ENCODE data around the gene SLC19A1. TPM values are rescaled to one million over a fixed set of nuclear protein-coding genes. Genes with fewer than 3 reads are reported as not detected.
A peak's percentile ranks its signal among the peaks of the same experiment; 100 is the strongest.

SLC19A1 gene
- total RNA-seq, 5 donors from 2014 or later (not counting 1 experiment from before 2014, with no cell fraction given) = 10.4 to 19.2 (median 16.4) TPM

- POLR2A ChIA-PET = no interaction called here
- WGBS (ENCODE audit: insufficient coverage) = 90% methylated on average over 11 of the region's 11 CpGs
- Mint-ChIP-seq H3K27ac (no peak overlapping the region), H3K4me3 (peak overlapping the region; percentile 49 to 73 (median 59)), H3K9me3 (no peaks in the 10 kb centered on the region), H3K4me1 (peaks cover 4 to 17% (median 16%) of the 10 kb centered on the region in 3 donors), H3K36me3 (no peaks in the 10 kb centered on the region), H3K27me3 (no peaks in the 10 kb centered on the region)
- no peak for ATAC-seq (replicated peaks in 1 of 4)
- Histone ChIP-seq H3K4me1 (ENCODE audit: control insufficient read depth in 1 of 2, extremely low read depth in 1 of 2, insufficient read depth in 2 of 2, low read length in 2 of 2) (peaks cover 13 to 24% of the 10 kb centered on the region in 2 experiments), H3K36me3 (ENCODE audit: control insufficient read depth in 2 of 2, extremely low read depth in 1 of 2, insufficient read depth in 1 of 2, low read length in 1 of 2) (no peaks in the 10 kb centered on the region), H3K4me3 (ENCODE audit: control insufficient read depth in 1 of 2, extremely low read depth in 1 of 2, low read length in 1 of 2) (peak overlapping the region in 1 of 2 donors; percentile 46), H3K27me3 (replicated peaks in 1 of 2; ENCODE audit: control insufficient read depth in 2 of 2, extremely low read depth in 1 of 2, insufficient read depth in 2 of 2, low read length in 1 of 2) (no peaks in the 10 kb centered on the region), H3K27ac (ENCODE audit: low read length) (no peak overlapping the region), H3K9me3 (no peaks in the 10 kb centered on the region)
- CTCF ChIA-PET = no interaction called here
- DNase-seq = no peak
These were observed 1.1 kb upstream of the SLC19A1 start for GRCh38 chr21:45543371-45543709.

- 11% methylated on average over 45 of the region's 55 CpGs for WGBS (ENCODE audit: insufficient coverage)
- peak overlapping the region; percentile 38 to 46 for H3K4me3 ChIP-seq (ENCODE audit: control insufficient read depth in 1 of 2, extremely low read depth in 1 of 2, low read length in 1 of 2)
- H3K4me3 Mint-ChIP-seq = peak overlapping the region; percentile 49 to 73 (median 59)
- CTCF ChIA-PET = no interaction called here
- H3K9me3 ChIP-seq = no peaks in the 10 kb centered on the region
- H3K36me3 Mint-ChIP-seq = no peaks in the 10 kb centered on the region
- H3K27me3 Mint-ChIP-seq = no peaks in the 10 kb centered on the region
- no peaks in the 10 kb centered on the region for H3K27me3 ChIP-seq (replicated peaks in 1 of 2; ENCODE audit: control insufficient read depth in 2 of 2, extremely low read depth in 1 of 2, insufficient read depth in 2 of 2, low read length in 1 of 2)
- DNase-seq (peak in 6 of 35 experiments; percentile 3 to 34 (median 18)), ATAC-seq (replicated peaks in 1 of 4) (peak in 3 of 4 experiments; percentile 1 to 8 (median 2))
- no peaks in the 10 kb centered on the region for H3K9me3 Mint-ChIP-seq
- no peak overlapping the region for H3K27ac Mint-ChIP-seq
- H3K36me3 ChIP-seq (ENCODE audit: control insufficient read depth in 2 of 2, extremely low read depth in 1 of 2, insufficient read depth in 1 of 2, low read length in 1 of 2) = no peaks in the 10 kb centered on the region
- H3K27ac ChIP-seq (ENCODE audit: low read length) = no peak overlapping the region
- POLR2A ChIA-PET = no interaction called here
- peaks cover 4 to 16% (median 16%) of the 10 kb centered on the region in 3 donors for H3K4me1 Mint-ChIP-seq
- peaks cover 13 to 24% of the 10 kb centered on the region in 2 experiments for H3K4me1 ChIP-seq (ENCODE audit: control insufficient read depth in 1 of 2, extremely low read depth in 1 of 2, insufficient read depth in 2 of 2, low read length in 2 of 2)
These were observed 579 bp upstream of the SLC19A1 start for GRCh38 chr21:45542667-45543370.

DNA sequence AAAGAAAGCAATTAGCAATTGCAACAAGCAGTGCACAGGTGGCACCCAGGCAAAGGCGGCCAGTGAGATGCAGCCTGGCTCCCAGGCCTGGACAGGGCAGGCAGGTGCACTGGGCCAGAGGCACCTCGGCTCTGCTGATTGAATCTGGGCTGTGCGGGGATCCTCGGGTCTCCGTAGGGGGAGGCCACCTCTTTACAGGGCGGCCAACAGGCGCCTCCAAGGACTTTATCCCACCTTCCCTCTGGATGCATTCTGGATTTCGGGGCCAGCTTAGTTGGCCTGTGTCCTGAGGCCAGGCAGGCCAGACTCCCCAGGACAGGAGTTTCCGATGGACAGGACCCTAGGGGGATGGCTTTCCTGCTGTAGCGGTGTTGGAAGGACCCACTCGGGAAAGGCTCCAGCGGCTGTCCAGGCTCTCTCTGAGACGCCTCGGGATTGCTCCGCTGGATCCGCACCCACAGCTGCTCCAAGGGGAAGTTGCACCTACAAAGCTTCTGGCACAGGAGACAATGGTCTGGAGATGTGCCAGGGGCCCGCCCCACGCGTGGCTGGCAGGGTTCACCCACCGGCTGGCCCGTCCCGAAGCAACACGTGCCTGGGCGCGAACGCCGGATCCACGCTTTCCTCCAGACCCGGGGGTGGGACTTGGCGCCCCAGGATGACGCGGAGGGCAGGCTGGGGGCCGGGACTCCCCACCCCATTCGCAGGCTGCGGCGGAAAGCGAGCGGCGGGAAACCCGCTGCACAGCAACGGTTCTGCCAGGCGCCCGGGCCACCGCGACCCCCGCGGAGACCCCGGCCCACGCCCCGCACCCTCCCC, 810 bp downstream of the SLC19A1 start:
- H3K27ac ChIP-seq (ENCODE audit: low read length) = peak overlapping the region; percentile 38

GRCh38 chr21:45540601-45540970, 1.7 kb downstream of the SLC19A1 start:
- H3K4me3 Mint-ChIP-seq = peak overlapping the region; percentile 66 to 81 (median 77)
- no peaks in the 10 kb centered on the region for H3K9me3 Mint-ChIP-seq
- Histone ChIP-seq H3K27me3 (replicated peaks in 1 of 2; ENCODE audit: control insufficient read depth in 2 of 2, extremely low read depth in 1 of 2, insufficient read depth in 2 of 2, low read length in 1 of 2) (no peaks in the 10 kb centered on the region), H3K27ac (ENCODE audit: low read length) (no peak overlapping the region), H3K4me1 (ENCODE audit: control insufficient read depth in 1 of 2, extremely low read depth in 1 of 2, insufficient read depth in 2 of 2, low read length in 2 of 2) (peaks cover 13 to 24% of the 10 kb centered on the region in 2 experiments), H3K36me3 (ENCODE audit: control insufficient read depth in 2 of 2, extremely low read depth in 1 of 2, insufficient read depth in 1 of 2, low read length in 1 of 2) (no peaks in the 10 kb centered on the region), H3K4me3 (ENCODE audit: control insufficient read depth in 1 of 2, extremely low read depth in 1 of 2, low read length in 1 of 2) (no peak overlapping the region), H3K9me3 (no peaks in the 10 kb centered on the region)
- H3K36me3 Mint-ChIP-seq = peaks cover 3% of the 10 kb centered on the region
- no peak for ATAC-seq (replicated peaks in 1 of 4)
- DNase-seq = peak in 2 of 35 experiments; percentile 2 to 4
- POLR2A ChIA-PET = no interaction called here
- H3K27me3 Mint-ChIP-seq = no peaks in the 10 kb centered on the region
- CTCF ChIA-PET = no interaction called here
- peaks cover 4 to 16% (median 16%) of the 10 kb centered on the region in 3 donors for H3K4me1 Mint-ChIP-seq
- 82% methylated on average over 6 of the region's 10 CpGs for WGBS (ENCODE audit: insufficient coverage)
- H3K27ac Mint-ChIP-seq = peak overlapping the region; percentile 61 to 73

More for the DNA sequence above, 810 bp downstream of the SLC19A1 start:
- Histone ChIP-seq H3K4me1 (ENCODE audit: control insufficient read depth in 1 of 2, extremely low read depth in 1 of 2, insufficient read depth in 2 of 2, low read length in 2 of 2) (peaks cover 13 to 24% of the 10 kb centered on the region in 2 experiments), H3K4me3 (ENCODE audit: control insufficient read depth in 1 of 2, extremely low read depth in 1 of 2, low read length in 1 of 2) (peak overlapping the region; percentile 44 to 75), H3K36me3 (ENCODE audit: control insufficient read depth in 2 of 2, extremely low read depth in 1 of 2, insufficient read depth in 1 of 2, low read length in 1 of 2) (no peaks in the 10 kb centered on the region), H3K9me3 (no peaks in the 10 kb centered on the region), H3K27me3 (replicated peaks in 1 of 2; ENCODE audit: control insufficient read depth in 2 of 2, extremely low read depth in 1 of 2, insufficient read depth in 2 of 2, low read length in 1 of 2) (no peaks in the 10 kb centered on the region)
- Mint-ChIP-seq H3K4me1 (peaks cover 4 to 16% (median 14%) of the 10 kb centered on the region in 3 donors), H3K36me3 (no peaks in the 10 kb centered on the region), H3K9me3 (no peaks in the 10 kb centered on the region), H3K4me3 (peak overlapping the region; percentile 66 to 81 (median 77)), H3K27ac (peak overlapping the region; percentile 61 to 73), H3K27me3 (no peaks in the 10 kb centered on the region)
- ChIA-PET POLR2A (no interaction called here), CTCF (no interaction called here)
- peak; percentile 39 to 84 (median 68) for DNase-seq
- 13% methylated on average over 38 of the region's 50 CpGs for WGBS (ENCODE audit: insufficient coverage)
- peak; percentile 76 to 83 (median 79) for ATAC-seq (replicated peaks in 1 of 4)

- 89% methylated on average over 21 of the region's 24 CpGs for WGBS (ENCODE audit: insufficient coverage)
- ATAC-seq (replicated peaks in 1 of 4) = no peak
- H3K9me3 ChIP-seq = no peaks in the 10 kb centered on the region
- H3K36me3 Mint-ChIP-seq = peaks cover 3% of the 10 kb centered on the region
- peaks cover 13 to 24% of the 10 kb centered on the region in 2 experiments for H3K4me1 ChIP-seq (ENCODE audit: control insufficient read depth in 1 of 2, extremely low read depth in 1 of 2, insufficient read depth in 2 of 2, low read length in 2 of 2)
- ChIA-PET CTCF (interaction anchor here in 1 of 2 donors (0.6 kb wide), 1 partner anchor 24 kb away, joined by 3 read pairs; no protein-coding TSS in a partner anchor), POLR2A (interaction anchor here in 1 of 2 donors (0.7 kb wide), 1 partner anchor 315 kb away, joined by 3 read pairs; no protein-coding TSS in a partner anchor)
- no peak overlapping the region for H3K27ac Mint-ChIP-seq
- H3K4me1 Mint-ChIP-seq = peaks cover 4 to 19% (median 18%) of the 10 kb centered on the region in 3 donors
- no peaks in the 10 kb centered on the region for H3K27me3 ChIP-seq (replicated peaks in 1 of 2; ENCODE audit: control insufficient read depth in 2 of 2, extremely low read depth in 1 of 2, insufficient read depth in 2 of 2, low read length in 1 of 2)
- peak in 1 of 35 experiments; percentile 1 for DNase-seq
- H3K36me3 ChIP-seq (ENCODE audit: control insufficient read depth in 2 of 2, extremely low read depth in 1 of 2, insufficient read depth in 1 of 2, low read length in 1 of 2) = no peaks in the 10 kb centered on the region
- no peaks in the 10 kb centered on the region for H3K27me3 Mint-ChIP-seq
- no peaks in the 10 kb centered on the region for H3K9me3 Mint-ChIP-seq
- H3K4me3 Mint-ChIP-seq = peak overlapping the region; percentile 66 to 81 (median 77)
- no peak overlapping the region for H3K27ac ChIP-seq (ENCODE audit: low read length)
- H3K4me3 ChIP-seq (ENCODE audit: control insufficient read depth in 1 of 2, extremely low read depth in 1 of 2, low read length in 1 of 2) = no peak overlapping the region
These were observed 2.2 kb downstream of the SLC19A1 start for GRCh38 chr21:45539796-45540600.

Data from T-cell (primary cell).